Erythroblast (primary cell): Measurements from ENCODE around the gene HACD2.

ENCODE experiments used
- GATA1 ChIP-seq: IDR thresholded peaks from 2 replicates; pipeline ENCODE4 v1.6.1; 2011; ENCODE audit warnings: low read depth, mild to moderate bottlenecking, control low read depth, low read length, moderate library complexity
- POLR2A ChIP-seq: IDR thresholded peaks from 2 replicates; pipeline ENCODE4 v1.6.1; 2011; ENCODE audit warnings: mild to moderate bottlenecking, low read length

DNA sequence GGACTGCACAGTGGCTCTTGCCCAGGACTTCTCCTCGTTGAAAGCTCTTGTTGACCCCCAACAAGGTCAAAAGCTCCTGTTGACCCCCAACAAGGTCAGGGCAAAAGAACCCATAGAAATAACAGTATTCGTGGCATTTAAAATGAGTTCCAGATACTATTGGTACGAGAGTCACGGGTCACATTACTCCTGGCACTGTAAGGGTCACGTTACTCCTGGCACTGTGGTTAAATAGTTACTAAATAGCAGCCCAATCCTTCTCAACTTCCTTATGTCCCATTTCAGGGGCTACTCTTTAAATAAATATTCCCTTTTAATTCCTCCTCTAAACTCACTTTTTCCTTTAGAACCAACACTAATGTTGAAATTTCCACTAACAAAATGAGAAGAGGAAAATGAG, 117.8 kb downstream of the HACD2 start:
- TF ChIP-seq POLR2A = no peak
- no peak for TF ChIP-seq GATA1
